Parathyroid adenoma (tissue), 2 donors: Measurements from ENCODE around the gene C1GALT1.
"Not testable (repeated sequence)": the region's sequence is repeated elsewhere in the genome, so short reads cannot be mapped to it uniquely, and the experiment has no call there.

ENCODE experiments used
- H2AFZ ChIP-seq: fragments of 300-600 bp; sonication (generic); one replicate; pipeline ENCODE4 v1.7.0; 2017; ENCODE audit warnings: antibody characterized with exemption, mild to moderate bottlenecking
- H3K27ac ChIP-seq: fragments of 300-600 bp; sonication (generic); one replicate; pipeline ENCODE4 v1.7.0; 2017
- H3K27me3 ChIP-seq: fragments of 300-600 bp; sonication (generic); one replicate; pipeline ENCODE4 v1.7.0; 2017; ENCODE audit warnings: low read length; ENCODE audit not compliant: control insufficient read depth, insufficient read depth
- H3K36me3 ChIP-seq: fragments of 300-600 bp; sonication (generic); one replicate; pipeline ENCODE4 v1.7.0; 2017; ENCODE audit warnings: low read length; ENCODE audit not compliant: control insufficient read depth, insufficient read depth
- H3K4me1 ChIP-seq: fragments of 300-600 bp; sonication (generic); one replicate; pipeline ENCODE4 v1.7.0; 2017; ENCODE audit warnings: control low read depth
- H3K4me2 ChIP-seq: fragments of 300-600 bp; sonication (generic); one replicate; pipeline ENCODE4 v1.7.0; 2017; ENCODE audit warnings: low read length
- H3K4me3 ChIP-seq: fragments of 300-600 bp; sonication (generic); one replicate; pipeline ENCODE4 v1.7.0; 2017; ENCODE audit warnings: low read depth, low read length
- H3K79me2 ChIP-seq: fragments of 300-600 bp; sonication (generic); one replicate; pipeline ENCODE4 v1.7.0; 2017; ENCODE audit warnings: control low read depth
- H3K9ac ChIP-seq: fragments of 300-600 bp; sonication (generic); one replicate; pipeline ENCODE4 v1.7.0; 2017; ENCODE audit warnings: mild to moderate bottlenecking
- H3K9me3 ChIP-seq: fragments of 300-600 bp; sonication (generic); one replicate; pipeline ENCODE4 v1.7.0; 2017; ENCODE audit warnings: low read length; ENCODE audit not compliant: control insufficient read depth
- CTCF ChIP-seq: fragments of 300-600 bp; sonication (generic); IDR thresholded peaks from one replicate; pipeline ENCODE4 v1.7.0; 2017; ENCODE audit warnings: antibody characterized with exemption, mild to moderate bottlenecking
- donor health status: primary hyperparathyroidism.

C1GALT1 gene

GRCh38 chr7:7188091-7188490 lies 5.7 kb downstream of the C1GALT1 start:
- Histone ChIP-seq H2AFZ (no peak overlapping the region), H3K27ac (peak overlapping the region; percentile 98), H3K36me3 (no peaks in the 10 kb centered on the region), H3K79me2 (peaks cover 71% of the 10 kb centered on the region), H3K4me3 (peak overlapping the region; percentile 28), H3K27me3 (no peaks in the 10 kb centered on the region), H3K9me3 (no peaks in the 10 kb centered on the region), H3K4me2 (peak overlapping the region; percentile 57), H3K9ac (no peak overlapping the region), H3K4me1 (peaks cover 11% of the 10 kb centered on the region)
- no peak for TF ChIP-seq CTCF

GRCh38 chr7:7188742-7189141 lies 6.4 kb downstream of the C1GALT1 start:
- Histone ChIP-seq H3K9me3 (no peaks in the 10 kb centered on the region), H3K36me3 (no peaks in the 10 kb centered on the region), H3K4me1 (peaks cover 17% of the 10 kb centered on the region), H3K4me3 (no peak overlapping the region), H3K27ac (peak overlapping the region; percentile 36), H3K9ac (no peak overlapping the region), H3K4me2 (peak overlapping the region; percentile 47), H2AFZ (no peak overlapping the region), H3K27me3 (no peaks in the 10 kb centered on the region), H3K79me2 (peaks cover 72% of the 10 kb centered on the region)
- TF ChIP-seq CTCF, result no peak

- Histone ChIP-seq H2AFZ (no peak overlapping the region), H3K4me2 (peak overlapping the region; percentile 48), H3K79me2 (peaks cover 75% of the 10 kb centered on the region), H3K27ac (peak overlapping the region; percentile 45), H3K27me3 (no peaks in the 10 kb centered on the region), H3K9me3 (no peaks in the 10 kb centered on the region), H3K4me3 (peak overlapping the region; percentile 36), H3K9ac (no peak overlapping the region), H3K36me3 (no peaks in the 10 kb centered on the region), H3K4me1 (peaks cover 23% of the 10 kb centered on the region)
- TF ChIP-seq CTCF, result no peak
Measured at GRCh38 chr7:7190142-7190541, 7.8 kb downstream of the C1GALT1 start.

GRCh38 chr7:7191137-7191536 lies 8.8 kb downstream of the C1GALT1 start:
- H3K27ac ChIP-seq, result no peak overlapping the region
- H2AFZ ChIP-seq, result no peak overlapping the region
- TF ChIP-seq CTCF, result no peak
- no peak overlapping the region for H3K4me3 ChIP-seq
- H3K4me2 ChIP-seq, result no peak overlapping the region
- H3K27me3 ChIP-seq, result no peaks in the 10 kb centered on the region
- H3K79me2 ChIP-seq, result peaks cover 72% of the 10 kb centered on the region
- no peak overlapping the region for H3K9ac ChIP-seq
- peaks cover 19% of the 10 kb centered on the region for H3K4me1 ChIP-seq
- no peaks in the 10 kb centered on the region for H3K9me3 ChIP-seq
- H3K36me3 ChIP-seq, result no peaks in the 10 kb centered on the region

GRCh38 chr7:7192798-7193788 lies 10.7 kb downstream of the C1GALT1 start:
- H3K27ac ChIP-seq, H2AFZ ChIP-seq, H3K4me2 ChIP-seq, H3K36me3 ChIP-seq, H3K27me3 ChIP-seq, H3K9me3 ChIP-seq, H3K4me3 ChIP-seq, H3K9ac ChIP-seq: not testable (repeated sequence)
- Histone ChIP-seq H3K79me2 (peaks cover 73% of the 10 kb centered on the region), H3K4me1 (peaks cover 11% of the 10 kb centered on the region)

GRCh38 chr7:7199592-7199991 lies 17.2 kb downstream of the C1GALT1 start:
- Histone ChIP-seq H3K4me1 (peaks cover 33% of the 10 kb centered on the region), H3K79me2 (peaks cover 78% of the 10 kb centered on the region)
- not testable (repeated sequence) for H3K27ac ChIP-seq, H3K4me2 ChIP-seq, H3K9me3 ChIP-seq, H3K9ac ChIP-seq, H2AFZ ChIP-seq, H3K4me3 ChIP-seq, H3K36me3 ChIP-seq, H3K27me3 ChIP-seq

- H3K4me3 ChIP-seq, H3K36me3 ChIP-seq, H3K4me2 ChIP-seq, H3K9ac ChIP-seq, H3K9me3 ChIP-seq, H2AFZ ChIP-seq, H3K27me3 ChIP-seq: not testable (repeated sequence)
- H3K4me1 ChIP-seq, result peaks cover 33% of the 10 kb centered on the region
- H3K79me2 ChIP-seq, result peaks cover 75% of the 10 kb centered on the region
- peak overlapping the region; percentile 62 for H3K27ac ChIP-seq
Measured at GRCh38 chr7:7200255-7200654, 17.9 kb downstream of the C1GALT1 start.
